GM06990 (cell line): ENCODE data around the gene CYP4F2.
"Not testable (repeated sequence)": the region's sequence is repeated elsewhere in the genome, so short reads cannot be mapped to it uniquely, and the experiment has no call there.

Source experiments
- DNase-seq: peaks from one replicate; pipeline ENCODE4 v3.0.0-alpha.2; 2011; ENCODE audit not compliant: insufficient read length; ENCODE audit errors: extremely low read depth
- H3K27me3 ChIP-seq: replicated peaks from 2 replicates; pipeline ENCODE4 v1.6.0; 2011; ENCODE audit warnings: low read length; ENCODE audit not compliant: control insufficient read depth, insufficient read depth
- H3K36me3 ChIP-seq: 2 replicates; pipeline ENCODE4 v1.5.1; 2011; ENCODE audit warnings: low read length; ENCODE audit not compliant: control insufficient read depth, insufficient read depth
- H3K4me3 ChIP-seq: replicated peaks from 2 replicates; pipeline ENCODE4 v1.5.1; 2011; ENCODE audit warnings: low read depth, mild to moderate bottlenecking, control low read depth, low read length
- CTCF ChIP-seq: IDR thresholded peaks from 2 replicates; pipeline ENCODE4 v1.5.1; 2011; ENCODE audit warnings: low read length, control low read depth, mild to moderate bottlenecking, inconsistent platforms; ENCODE audit not compliant: insufficient read depth, poor library complexity, severe bottlenecking

Gene CYP4F2

GRCh38 chr19:15936173-15936572, 38.3 kb upstream of the CYP4F2 start:
- no peak for TF ChIP-seq CTCF
- no peaks in the 10 kb centered on the region for H3K36me3 ChIP-seq
- no peak overlapping the region for H3K4me3 ChIP-seq
- no peaks in the 10 kb centered on the region for H3K27me3 ChIP-seq
- no peak for DNase-seq

- DNase-seq: no peak
- no peaks in the 10 kb centered on the region for H3K36me3 ChIP-seq
Observed at GRCh38 chr19:15935167-15935702, 37.4 kb upstream of the CYP4F2 start.

GRCh38 chr19:15934332-15935078, 36.6 kb upstream of the CYP4F2 start, which contains the start of gene CYP4F11:
CYP4F11 (minus strand) TSS chr19:15934529; CDS start chr19:15934408, 121 bp downstream.
- no peak for DNase-seq
- no peak within 1 kb of the TSS for H3K4me3 ChIP-seq
- no peaks in the 10 kb centered on the region for H3K27me3 ChIP-seq
- no peaks in the 10 kb centered on the region for H3K36me3 ChIP-seq
- TF ChIP-seq CTCF: no peak

More at GRCh38 chr19:15935167-15935702, 37.4 kb upstream of the CYP4F2 start:
- no peak for TF ChIP-seq CTCF
- no peak overlapping the region for H3K4me3 ChIP-seq
- no peaks in the 10 kb centered on the region for H3K27me3 ChIP-seq

GRCh38 chr19:15933761-15934331, 36.0 kb upstream of the CYP4F2 start:
- DNase-seq, H3K4me3 ChIP-seq, H3K36me3 ChIP-seq, H3K27me3 ChIP-seq: not testable (repeated sequence)

GRCh38 chr19:15928321-15928720, 30.4 kb upstream of the CYP4F2 start:
- H3K36me3 ChIP-seq: no peaks in the 10 kb centered on the region
- H3K27me3 ChIP-seq: no peaks in the 10 kb centered on the region
- DNase-seq: no peak
- TF ChIP-seq CTCF: no peak
- no peak overlapping the region for H3K4me3 ChIP-seq

GRCh38 chr19:15926484-15926883, 28.6 kb upstream of the CYP4F2 start:
- Histone ChIP-seq H3K36me3 (no peaks in the 10 kb centered on the region), H3K4me3 (no peak overlapping the region), H3K27me3 (no peaks in the 10 kb centered on the region)
- DNase-seq: no peak
- TF ChIP-seq CTCF: no peak
